SJSA1 (cell line): ENCODE data around the gene WDR49. TPM values are rescaled to one million over a fixed set of nuclear protein-coding genes. Genes with fewer than 3 reads are reported as not detected.

Experiments
- DNase-seq, 2 experiments: peaks; one replicate each; pipeline ENCODE4 v3.0.0-alpha.2; 2015 to 2020; ENCODE audit warnings: low spot score in 2 of 2, low read depth in 1 of 2
- H3K27ac ChIP-seq: fragments of 250-450 bp; sonication (Bioruptor Pico); 2 replicates; pipeline ENCODE4 v1.5.1; 2020; ENCODE audit warnings: mild to moderate bottlenecking, moderate library complexity
- H3K27me3 ChIP-seq: fragments of 250-450 bp; sonication (Bioruptor Pico); replicated peaks from 2 replicates; pipeline ENCODE4 v1.5.1; 2020; ENCODE audit warnings: mild to moderate bottlenecking, moderate library complexity
- H3K36me3 ChIP-seq: fragments of 250-450 bp; sonication (Bioruptor Pico); 2 replicates; pipeline ENCODE4 v1.5.1; 2020; ENCODE audit warnings: mild to moderate bottlenecking
- H3K4me1 ChIP-seq: fragments of 250-450 bp; sonication (Bioruptor Pico); replicated peaks from 2 replicates; pipeline ENCODE4 v1.6.1; 2021; ENCODE audit warnings: mild to moderate bottlenecking
- H3K4me3 ChIP-seq: fragments of 250-450 bp; sonication (Bioruptor Pico); 2 replicates; pipeline ENCODE4 v1.5.1; 2020; ENCODE audit warnings: mild to moderate bottlenecking
- H3K9me3 ChIP-seq: fragments of 250-450 bp; sonication (Bioruptor Pico); replicated peaks from 2 replicates; pipeline ENCODE4 v1.5.1; 2020; ENCODE audit warnings: mild to moderate bottlenecking
- total RNA-seq: library from RNA; depleted of rRNA; stranded (reverse); fragments of >200 nt; shearing (Covaris generic); gene quantifications from 2 replicates; pipeline ENCODE4 v1.2.3, GENCODE V29; 2014

The WDR49 gene
- total RNA-seq, 1 experiment from 2014 or later: not detected

GRCh38 chr3:167497903-167498302 is 155.8 kb downstream of the WDR49 start:
- Histone ChIP-seq H3K4me1 (no peaks in the 10 kb centered on the region), H3K9me3 (no peaks in the 10 kb centered on the region), H3K36me3 (no peaks in the 10 kb centered on the region), H3K27ac (no peak overlapping the region), H3K4me3 (no peak overlapping the region), H3K27me3 (no peaks in the 10 kb centered on the region)
- no peak for DNase-seq

- H3K27me3 ChIP-seq: no peaks in the 10 kb centered on the region
- no peak overlapping the region for H3K4me3 ChIP-seq
- no peaks in the 10 kb centered on the region for H3K4me1 ChIP-seq
- H3K27ac ChIP-seq: no peak overlapping the region
- H3K9me3 ChIP-seq: no peaks in the 10 kb centered on the region
- H3K36me3 ChIP-seq: no peaks in the 10 kb centered on the region
- DNase-seq: no peak
Observed at GRCh38 chr3:167493244-167493643, 160.5 kb downstream of the WDR49 start.

GRCh38 chr3:167491621-167492020 is 162.1 kb downstream of the WDR49 start:
- H3K9me3 ChIP-seq: no peaks in the 10 kb centered on the region
- no peaks in the 10 kb centered on the region for H3K36me3 ChIP-seq
- H3K27me3 ChIP-seq: no peaks in the 10 kb centered on the region
- DNase-seq: no peak
- H3K4me3 ChIP-seq: no peak overlapping the region
- no peaks in the 10 kb centered on the region for H3K4me1 ChIP-seq
- no peak overlapping the region for H3K27ac ChIP-seq

GRCh38 chr3:167489571-167489970 is 164.2 kb downstream of the WDR49 start:
- no peak for DNase-seq
- H3K27me3 ChIP-seq: no peaks in the 10 kb centered on the region
- no peaks in the 10 kb centered on the region for H3K36me3 ChIP-seq
- no peaks in the 10 kb centered on the region for H3K9me3 ChIP-seq
- no peaks in the 10 kb centered on the region for H3K4me1 ChIP-seq
- H3K4me3 ChIP-seq: no peak overlapping the region
- no peak overlapping the region for H3K27ac ChIP-seq

- H3K9me3 ChIP-seq: no peaks in the 10 kb centered on the region
- no peak overlapping the region for H3K27ac ChIP-seq
- no peaks in the 10 kb centered on the region for H3K36me3 ChIP-seq
- H3K27me3 ChIP-seq: no peaks in the 10 kb centered on the region
- H3K4me3 ChIP-seq: no peak overlapping the region
- no peaks in the 10 kb centered on the region for H3K4me1 ChIP-seq
- no peak for DNase-seq
Observed at GRCh38 chr3:167487556-167487955, 166.2 kb downstream of the WDR49 start.

- Histone ChIP-seq H3K4me3 (no peak overlapping the region), H3K27ac (no peak overlapping the region), H3K4me1 (no peaks in the 10 kb centered on the region), H3K27me3 (no peaks in the 10 kb centered on the region), H3K9me3 (no peaks in the 10 kb centered on the region), H3K36me3 (no peaks in the 10 kb centered on the region)
- DNase-seq: no peak
Observed at GRCh38 chr3:167484551-167484950, 169.2 kb downstream of the WDR49 start.

- DNase-seq: no peak
- Histone ChIP-seq H3K4me1 (no peaks in the 10 kb centered on the region), H3K4me3 (no peak overlapping the region), H3K36me3 (no peaks in the 10 kb centered on the region), H3K27ac (no peak overlapping the region), H3K9me3 (no peaks in the 10 kb centered on the region), H3K27me3 (no peaks in the 10 kb centered on the region)
Observed at GRCh38 chr3:167483708-167484475, 169.8 kb downstream of the WDR49 start.

GRCh38 chr3:167481164-167481563 is 172.6 kb downstream of the WDR49 start:
- H3K4me3 ChIP-seq: no peak overlapping the region
- DNase-seq: no peak
- no peaks in the 10 kb centered on the region for H3K4me1 ChIP-seq
- no peaks in the 10 kb centered on the region for H3K9me3 ChIP-seq
- H3K36me3 ChIP-seq: no peaks in the 10 kb centered on the region
- H3K27ac ChIP-seq: no peak overlapping the region
- no peaks in the 10 kb centered on the region for H3K27me3 ChIP-seq

GRCh38 chr3:167480748-167481147 is 173.0 kb downstream of the WDR49 start:
- no peaks in the 10 kb centered on the region for H3K9me3 ChIP-seq
- no peaks in the 10 kb centered on the region for H3K36me3 ChIP-seq
- H3K27me3 ChIP-seq: no peaks in the 10 kb centered on the region
- H3K27ac ChIP-seq: no peak overlapping the region
- H3K4me1 ChIP-seq: no peaks in the 10 kb centered on the region
- no peak for DNase-seq
- no peak overlapping the region for H3K4me3 ChIP-seq

GRCh38 chr3:167473863-167474262 is 179.9 kb downstream of the WDR49 start, which contains the start of gene SERPINI2:
Gene SERPINI2 (minus strand): TSS chr3:167474042. CDS start chr3:167471834, 2,208 bp downstream.
- Histone ChIP-seq H3K36me3 (no peaks in the 10 kb centered on the region), H3K4me1 (no peaks in the 10 kb centered on the region), H3K27me3 (no peaks in the 10 kb centered on the region), H3K4me3 (no peak within 1 kb of the TSS), H3K27ac (no peak within 1 kb of the TSS), H3K9me3 (no peaks in the 10 kb centered on the region)
- no peak for DNase-seq

- Histone ChIP-seq H3K4me1 (no peaks in the 10 kb centered on the region), H3K36me3 (no peaks in the 10 kb centered on the region), H3K4me3 (no peak overlapping the region), H3K9me3 (no peaks in the 10 kb centered on the region), H3K27me3 (no peaks in the 10 kb centered on the region), H3K27ac (no peak overlapping the region)
- DNase-seq: no peak
Observed at GRCh38 chr3:167469381-167469780, 184.4 kb downstream of the WDR49 start.

GRCh38 chr3:167467848-167468611 is 185.7 kb downstream of the WDR49 start:
- H3K36me3 ChIP-seq: no peaks in the 10 kb centered on the region
- H3K4me3 ChIP-seq: no peak overlapping the region
- H3K9me3 ChIP-seq: no peaks in the 10 kb centered on the region
- H3K27me3 ChIP-seq: no peaks in the 10 kb centered on the region
- H3K27ac ChIP-seq: no peak overlapping the region
- no peaks in the 10 kb centered on the region for H3K4me1 ChIP-seq
- DNase-seq: no peak

GRCh38 chr3:167466966-167467365 is 186.8 kb downstream of the WDR49 start:
- Histone ChIP-seq H3K9me3 (no peaks in the 10 kb centered on the region), H3K27me3 (no peaks in the 10 kb centered on the region), H3K27ac (no peak overlapping the region), H3K4me3 (no peak overlapping the region), H3K36me3 (no peaks in the 10 kb centered on the region), H3K4me1 (no peaks in the 10 kb centered on the region)
- DNase-seq: no peak

- no peaks in the 10 kb centered on the region for H3K4me1 ChIP-seq
- H3K36me3 ChIP-seq: no peaks in the 10 kb centered on the region
- no peak overlapping the region for H3K27ac ChIP-seq
- H3K27me3 ChIP-seq: no peaks in the 10 kb centered on the region
- no peak overlapping the region for H3K4me3 ChIP-seq
- no peaks in the 10 kb centered on the region for H3K9me3 ChIP-seq
- DNase-seq: no peak
Observed at GRCh38 chr3:167456157-167456799, 197.5 kb downstream of the WDR49 start.
